ENCODE results near the gene RGS10. TPM values are rescaled to one million over a fixed set of nuclear protein-coding genes. Genes with fewer than 3 reads are reported as not detected.

The RGS10 gene
- polyA plus RNA-seq, 1 donor = 26.9 TPM

GRCh38 chr10:119520283-119520682 lies 22.2 kb downstream of the RGS10 start:
- DNase-seq = no peak

- no peak for DNase-seq
Observed at GRCh38 chr10:119518936-119519335, 23.6 kb downstream of the RGS10 start.

GRCh38 chr10:119518176-119518575 lies 24.3 kb downstream of the RGS10 start:
- DNase-seq = no peak

GRCh38 chr10:119517235-119518141 lies 25.0 kb downstream of the RGS10 start:
- DNase-seq = no peak

GRCh38 chr10:119516381-119517234 lies 25.9 kb downstream of the RGS10 start:
- no peak for DNase-seq

- no peak for DNase-seq
Observed at GRCh38 chr10:119515511-119516045, 26.9 kb downstream of the RGS10 start.

- DNase-seq = no peak
Observed at GRCh38 chr10:119514819-119515218, 27.7 kb downstream of the RGS10 start.

- no peak for DNase-seq
Observed at GRCh38 chr10:119511828-119512515, 30.5 kb downstream of the RGS10 start.

- no peak for DNase-seq
Observed at GRCh38 chr10:119509909-119510451, 32.5 kb downstream of the RGS10 start.

GRCh38 chr10:119507115-119507514 lies 35.4 kb downstream of the RGS10 start:
- DNase-seq = no peak

- no peak for DNase-seq
Observed at GRCh38 chr10:119505588-119506315, 36.8 kb downstream of the RGS10 start.

- DNase-seq = no peak
Observed at GRCh38 chr10:119505131-119505551, 37.4 kb downstream of the RGS10 start.

- no peak for DNase-seq
Observed at GRCh38 chr10:119504651-119505050, 37.9 kb downstream of the RGS10 start.

- no peak for DNase-seq
Observed at GRCh38 chr10:119503821-119504220, 38.7 kb downstream of the RGS10 start.

- DNase-seq = no peak
Observed at GRCh38 chr10:119502618-119503155, 39.8 kb downstream of the RGS10 start.

- no peak for DNase-seq
Observed at GRCh38 chr10:119502209-119502608, 40.3 kb downstream of the RGS10 start.

GRCh38 chr10:119501690-119502089 lies 40.8 kb downstream of the RGS10 start:
- no peak for DNase-seq

GRCh38 chr10:119500821-119501220 lies 41.7 kb downstream of the RGS10 start:
- no peak for DNase-seq

GRCh38 chr10:119500123-119500795 lies 42.3 kb downstream of the RGS10 start:
- no peak for DNase-seq

- DNase-seq = no peak
Observed at GRCh38 chr10:119499677-119500002, 42.9 kb downstream of the RGS10 start.
